ENCODE data around the gene MYH2. TPM values are rescaled to one million over a fixed set of nuclear protein-coding genes. Genes with fewer than 3 reads are reported as not detected.

Gene MYH2
- total RNA-seq (ENCODE audit: low replicate concordance): not detected in 2 replicates

DNA sequence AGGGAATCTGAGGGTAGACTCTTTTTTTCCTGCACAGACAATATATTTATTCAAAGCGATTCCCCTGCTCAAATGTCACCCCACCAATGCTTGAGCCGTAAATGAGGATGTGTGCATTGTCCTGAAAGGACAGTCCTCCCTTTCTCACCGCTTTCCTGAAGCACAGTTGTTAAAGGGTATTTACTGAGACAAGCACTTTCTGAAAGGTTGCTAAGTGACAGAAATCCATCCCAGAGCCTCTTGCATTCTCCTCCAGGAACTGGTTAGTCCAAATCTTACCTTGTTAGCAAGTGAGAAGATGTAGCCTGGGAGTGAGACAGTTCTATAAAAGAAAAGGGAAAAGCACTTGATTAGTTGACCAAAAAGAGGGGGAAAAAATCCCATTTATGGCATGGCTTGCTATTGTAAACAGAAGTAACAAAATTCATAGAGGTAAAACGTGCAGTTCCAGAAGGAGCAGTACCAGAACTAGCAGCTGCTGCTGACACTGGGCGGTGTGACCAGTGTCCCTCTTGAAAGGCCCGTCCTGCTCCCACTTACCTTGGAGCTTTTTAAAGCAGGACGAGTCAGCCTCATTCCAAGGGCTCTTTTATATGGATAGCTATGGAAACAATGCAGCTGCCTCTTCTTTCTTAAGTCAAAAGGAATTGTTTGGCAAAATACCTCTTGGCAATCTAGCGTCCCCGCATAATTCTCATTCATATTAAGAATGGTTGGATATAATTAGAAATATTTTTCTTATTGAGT lies at the start of gene MYH2:
Gene MYH2 (minus strand): TSS at position 563 of the 747 bp plus-strand sequence. CDS start 1,738 bp downstream, outside the sequence.

DNA sequence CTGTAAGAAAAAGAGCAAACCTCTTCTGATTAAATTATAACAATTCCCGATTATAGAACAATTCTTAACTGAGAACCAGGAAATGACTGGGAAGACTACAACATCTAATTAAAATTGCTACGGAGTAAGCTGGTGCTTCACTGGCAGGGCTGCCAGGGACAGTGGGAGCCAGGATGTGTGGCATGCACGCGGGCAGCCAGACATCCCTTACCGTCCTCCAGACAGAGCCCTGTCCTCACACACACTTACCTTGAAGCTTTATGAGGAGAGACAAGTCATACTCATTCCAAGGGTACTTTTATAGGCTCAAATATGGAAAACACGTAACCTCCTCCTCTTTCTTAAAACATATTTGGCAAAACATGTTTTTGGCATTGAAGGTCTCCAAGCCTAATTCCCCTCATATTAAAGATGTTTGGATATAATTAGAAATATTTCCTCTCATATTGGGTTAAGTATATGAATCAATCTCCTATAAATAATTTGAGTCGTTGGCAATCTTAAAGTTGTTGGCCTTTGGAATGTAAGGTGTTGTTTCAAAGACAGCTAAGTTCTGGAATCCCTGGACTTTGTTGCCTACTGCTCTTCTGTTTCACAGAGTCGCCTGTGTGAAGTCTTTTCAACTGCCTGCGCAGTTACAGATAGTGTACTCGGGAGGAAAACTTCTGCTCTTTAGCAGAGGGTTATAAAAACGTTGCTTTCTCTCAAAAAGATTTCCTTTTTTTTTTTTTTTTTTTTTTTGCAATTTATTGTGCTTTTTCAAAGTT lies 31.0 kb downstream of the MYH2 start, which contains the start of gene MYH1:
Gene MYH1 (minus strand): TSS at position 272 of the 767 bp plus-strand sequence. CDS start 1,900 bp downstream, outside the sequence.

Other genes starting within 250 kb of the MYH2 start
- not detected in 2 replicates for gene MYH13, start 176.7 kb downstream of the MYH2 start, total RNA-seq (ENCODE audit: low replicate concordance)
- not detected in 2 replicates for gene MYH8, start 127.7 kb downstream of the MYH2 start, total RNA-seq (ENCODE audit: low replicate concordance)
- gene MYH4, start 80.1 kb downstream of the MYH2 start, total RNA-seq (ENCODE audit: low replicate concordance): not detected in 2 replicates
- not detected in 2 replicates for gene MYH1, start 31.1 kb downstream of the MYH2 start, total RNA-seq (ENCODE audit: low replicate concordance)
- 0.30 and 0.59 TPM in 2 replicates for gene MYH3, start 107.7 kb upstream of the MYH2 start, total RNA-seq (ENCODE audit: low replicate concordance)
- 9.8 and 41.6 TPM in 2 replicates for gene SCO1, start 147.9 kb upstream of the MYH2 start, total RNA-seq (ENCODE audit: low replicate concordance)
- 9.2 and 13.4 TPM in 2 replicates for gene ADPRM, start 147.9 kb upstream of the MYH2 start, total RNA-seq (ENCODE audit: low replicate concordance)
- gene TMEM220, start 180.4 kb upstream of the MYH2 start, total RNA-seq (ENCODE audit: low replicate concordance): 1.7 and 2.7 TPM in 2 replicates

All from smooth muscle cell of the coronary artery (primary cell).